HAP-1 (cell line): ENCODE measurements around the gene TMEM121B.
A peak's percentile ranks its signal among the peaks of the same experiment; 100 is the strongest.

ENCODE experiments used
- DNase-seq, 2 experiments: peaks; one replicate each; pipeline ENCODE4 v3.0.0-alpha.2; 2016 to 2020; ENCODE audit warnings: low spot score in 2 of 2
- H3K27me3 ChIP-seq: fragments of 250-450 bp; sonication (Bioruptor Pico); 2 replicates; pipeline ENCODE4 v1.5.1; 2020; ENCODE audit warnings: low read depth, mild to moderate bottlenecking, moderate library complexity
- H3K36me3 ChIP-seq: fragments of 250-450 bp; sonication (Bioruptor Pico); replicated peaks from 2 replicates; pipeline ENCODE4 v1.5.1; 2020; ENCODE audit warnings: mild to moderate bottlenecking
- H3K4me1 ChIP-seq: fragments of 250-450 bp; sonication (Bioruptor Pico); 2 replicates; pipeline ENCODE4 v1.5.1; 2020; ENCODE audit warnings: mild to moderate bottlenecking
- H3K4me3 ChIP-seq: fragments of 250-450 bp; sonication (Bioruptor Pico); 2 replicates; pipeline ENCODE4 v1.5.1; 2020; ENCODE audit warnings: mild to moderate bottlenecking, moderate library complexity
- H3K9me3 ChIP-seq: fragments of 250-450 bp; sonication (Bioruptor Pico); 2 replicates; pipeline ENCODE4 v1.5.1; 2020; ENCODE audit warnings: mild to moderate bottlenecking, moderate library complexity
- in situ Hi-C: fragments of 300-500 bp; cut with MboI; formaldehyde crosslinking; loops from 3 replicates; pipeline ENCODE4 v1.14.3; 2020; ENCODE audit warnings: low sequenced_read_pairs, inconsistent platforms, mixed read lengths

TMEM121B gene

GRCh38 chr22:17121233-17122195, at the start of gene TMEM121B:
TMEM121B (minus strand) TSS chr22:17121360; CDS start chr22:17121127, 233 bp downstream.
- Histone ChIP-seq H3K4me1 (no peaks in the 10 kb centered on the region; the same call in 1 of the 2 replicates), H3K36me3 (no peaks in the 10 kb centered on the region), H3K9me3 (no peaks in the 10 kb centered on the region), H3K4me3 (peak within 1 kb of the TSS; percentile 33), H3K27me3 (no peaks in the 10 kb centered on the region)
- in situ Hi-C loops: no loop called here
- DNase-seq: peak; percentile 85 to 92

GRCh38 chr22:17167486-17167885, 46.3 kb upstream of the TMEM121B start:
- Histone ChIP-seq H3K27me3 (no peaks in the 10 kb centered on the region), H3K36me3 (no peaks in the 10 kb centered on the region), H3K9me3 (no peaks in the 10 kb centered on the region), H3K4me3 (no peak overlapping the region), H3K4me1 (peaks cover 4% of the 10 kb centered on the region)
- no peak for DNase-seq
- in situ Hi-C loops: no loop called here

GRCh38 chr22:17164392-17165024, 43.3 kb upstream of the TMEM121B start:
- DNase-seq: no peak
- Histone ChIP-seq H3K27me3 (no peaks in the 10 kb centered on the region), H3K4me1 (no peaks in the 10 kb centered on the region), H3K36me3 (no peaks in the 10 kb centered on the region), H3K9me3 (no peaks in the 10 kb centered on the region), H3K4me3 (no peak overlapping the region)
- in situ Hi-C loops: no loop called here

GRCh38 chr22:17162731-17163130, 41.6 kb upstream of the TMEM121B start:
- no peaks in the 10 kb centered on the region for H3K9me3 ChIP-seq
- H3K4me1 ChIP-seq: no peaks in the 10 kb centered on the region
- no peak for DNase-seq
- peaks cover under 1% of the 10 kb centered on the region; the same call in 1 of the 2 replicates for H3K36me3 ChIP-seq
- H3K27me3 ChIP-seq: no peaks in the 10 kb centered on the region
- in situ Hi-C loops: no loop called here
- H3K4me3 ChIP-seq: no peak overlapping the region

GRCh38 chr22:17161991-17162390, 40.8 kb upstream of the TMEM121B start:
- Histone ChIP-seq H3K27me3 (no peaks in the 10 kb centered on the region), H3K4me1 (0 out of 2 replicates have a peak, but pooled peaks cover 3% of the 10 kb centered on the region), H3K36me3 (peaks cover 4% of the 10 kb centered on the region; the same call in 1 of the 2 replicates), H3K9me3 (no peaks in the 10 kb centered on the region), H3K4me3 (no peak overlapping the region)
- no peak for DNase-seq
- in situ Hi-C loops: no loop called here

GRCh38 chr22:17159504-17159951, 38.4 kb upstream of the TMEM121B start:
- Histone ChIP-seq H3K27me3 (no peaks in the 10 kb centered on the region), H3K4me1 (peaks cover 6% of the 10 kb centered on the region; the same call in 1 of the 2 replicates), H3K4me3 (no peak overlapping the region), H3K36me3 (peaks cover 9% of the 10 kb centered on the region; the same call in 1 of the 2 replicates), H3K9me3 (no peaks in the 10 kb centered on the region)
- in situ Hi-C loops: no loop called here
- no peak for DNase-seq

- Histone ChIP-seq H3K27me3 (no peaks in the 10 kb centered on the region), H3K9me3 (no peaks in the 10 kb centered on the region), H3K4me3 (peak within 1 kb of the TSS; percentile 46), H3K4me1 (peaks cover 6% of the 10 kb centered on the region; the same call in 1 of the 2 replicates), H3K36me3 (peaks cover 9% of the 10 kb centered on the region; the same call in 1 of the 2 replicates)
- peak; percentile 76 to 90 for DNase-seq
- in situ Hi-C loops: no loop called here
Observed at GRCh38 chr22:17158568-17159503, 37.7 kb upstream of the TMEM121B start, which contains the start of gene HDHD5. HDHD5 (minus strand) TSS chr22:17159277; CDS start chr22:17159251, 26 bp downstream.

- peaks cover 9% of the 10 kb centered on the region; the same call in 1 of the 2 replicates for H3K36me3 ChIP-seq
- no peaks in the 10 kb centered on the region for H3K9me3 ChIP-seq
- in situ Hi-C loops: no loop called here
- peaks cover 6% of the 10 kb centered on the region; the same call in 1 of the 2 replicates for H3K4me1 ChIP-seq
- DNase-seq: no peak
- peak overlapping the region; percentile 46 for H3K4me3 ChIP-seq
- no peaks in the 10 kb centered on the region for H3K27me3 ChIP-seq
Observed at GRCh38 chr22:17158176-17158567, 37.0 kb upstream of the TMEM121B start.

GRCh38 chr22:17157714-17158113, 36.6 kb upstream of the TMEM121B start:
- peaks cover 9% of the 10 kb centered on the region; the same call in 1 of the 2 replicates for H3K36me3 ChIP-seq
- H3K4me3 ChIP-seq: peak overlapping the region; percentile 46
- in situ Hi-C loops: no loop called here
- no peaks in the 10 kb centered on the region for H3K27me3 ChIP-seq
- no peak for DNase-seq
- no peaks in the 10 kb centered on the region for H3K9me3 ChIP-seq
- H3K4me1 ChIP-seq: peaks cover 6% of the 10 kb centered on the region; the same call in 1 of the 2 replicates

GRCh38 chr22:17155941-17156340, 34.8 kb upstream of the TMEM121B start:
- peaks cover 9% of the 10 kb centered on the region; the same call in 1 of the 2 replicates for H3K36me3 ChIP-seq
- H3K27me3 ChIP-seq: no peaks in the 10 kb centered on the region
- in situ Hi-C loops: no loop called here
- no peak overlapping the region for H3K4me3 ChIP-seq
- no peaks in the 10 kb centered on the region for H3K9me3 ChIP-seq
- H3K4me1 ChIP-seq: peaks cover 6% of the 10 kb centered on the region; the same call in 1 of the 2 replicates
- DNase-seq: no peak

- Histone ChIP-seq H3K4me3 (no peak overlapping the region), H3K36me3 (peaks cover 9% of the 10 kb centered on the region)
- in situ Hi-C loops: no loop called here
Observed at GRCh38 chr22:17152971-17153370, 31.8 kb upstream of the TMEM121B start.

GRCh38 chr22:17152340-17152739, 31.2 kb upstream of the TMEM121B start:
- DNase-seq: no peak
- H3K36me3 ChIP-seq: peaks cover 5% of the 10 kb centered on the region; the same call in 1 of the 2 replicates
- peaks cover 4% of the 10 kb centered on the region; the same call in 1 of the 2 replicates for H3K4me1 ChIP-seq
- H3K9me3 ChIP-seq: no peaks in the 10 kb centered on the region
- in situ Hi-C loops: no loop called here
- H3K4me3 ChIP-seq: no peak overlapping the region
- H3K27me3 ChIP-seq: no peaks in the 10 kb centered on the region

More at GRCh38 chr22:17152971-17153370, 31.8 kb upstream of the TMEM121B start:
- H3K9me3 ChIP-seq: no peaks in the 10 kb centered on the region
- no peaks in the 10 kb centered on the region for H3K27me3 ChIP-seq
- no peak for DNase-seq
- H3K4me1 ChIP-seq: peaks cover 6% of the 10 kb centered on the region; the same call in 1 of the 2 replicates
